ENCODE results near the gene ZDHHC18.
"Not testable (repeated sequence)": the region's sequence is repeated elsewhere in the genome, so short reads cannot be mapped to it uniquely, and the experiment has no call there.

The ZDHHC18 gene

DNA sequence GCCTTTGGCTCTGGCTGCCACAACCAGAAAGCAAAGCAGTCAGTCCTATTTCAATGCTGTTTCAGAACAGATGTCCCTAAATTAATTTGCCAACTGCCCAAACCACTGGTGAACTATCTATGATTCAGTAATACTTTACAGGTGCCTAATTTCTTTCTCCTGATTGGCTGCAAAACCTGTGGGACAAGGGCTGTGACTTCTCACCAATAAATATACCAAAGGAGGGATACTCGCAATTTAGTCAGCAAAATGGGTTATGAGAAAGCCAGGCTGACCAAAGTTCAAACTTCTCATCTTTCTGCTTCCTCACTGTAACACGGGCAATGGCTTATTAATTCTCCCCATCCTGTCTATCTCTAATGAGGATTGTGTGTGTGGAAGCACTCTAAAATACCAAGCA lies 50.8 kb downstream of the ZDHHC18 start:
- Histone ChIP-seq H3K9me3 (replicated peaks; ENCODE audit: insufficient read depth, low read length) (no peaks in the 10 kb centered on the region), H3K27me3 (replicated peaks; ENCODE audit: insufficient read depth, low read length) (no peaks in the 10 kb centered on the region), H3K36me3 (replicated peaks; ENCODE audit: insufficient read depth, low read length) (no peaks in the 10 kb centered on the region), H3K27ac (ENCODE audit: low read length) (no peak overlapping the region), H4K20me1 (ENCODE audit: insufficient read depth, low read length) (no peaks in the 10 kb centered on the region), H3F3A (ENCODE audit: insufficient read depth, low read length) (peaks cover 6% of the 10 kb centered on the region), H3K4me1 (ENCODE audit: low read length) (no peaks in the 10 kb centered on the region), H3K9ac (ENCODE audit: low read length) (no peak overlapping the region), H2AFZ (ENCODE audit: low read length) (no peak overlapping the region), H3K4me3 (ENCODE audit: low read length) (no peak overlapping the region), H3K9me2 (replicated peaks; ENCODE audit: insufficient read depth, low read length) (no peaks in the 10 kb centered on the region), H3K4me2 (ENCODE audit: low read depth, low read length) (no peak overlapping the region), H3K79me2 (ENCODE audit: low read length) (no peaks in the 10 kb centered on the region)
- no peak for TF ChIP-seq EZH2 (optimal IDR thresholded peaks at IDR 0.05; ENCODE audit: low read depth, low read length)
- no peak for TF ChIP-seq EZH2phosphoT487 (IDR thresholded peaks at IDR 0.05; ENCODE audit: low read length)
- TF ChIP-seq, protein P1, sequence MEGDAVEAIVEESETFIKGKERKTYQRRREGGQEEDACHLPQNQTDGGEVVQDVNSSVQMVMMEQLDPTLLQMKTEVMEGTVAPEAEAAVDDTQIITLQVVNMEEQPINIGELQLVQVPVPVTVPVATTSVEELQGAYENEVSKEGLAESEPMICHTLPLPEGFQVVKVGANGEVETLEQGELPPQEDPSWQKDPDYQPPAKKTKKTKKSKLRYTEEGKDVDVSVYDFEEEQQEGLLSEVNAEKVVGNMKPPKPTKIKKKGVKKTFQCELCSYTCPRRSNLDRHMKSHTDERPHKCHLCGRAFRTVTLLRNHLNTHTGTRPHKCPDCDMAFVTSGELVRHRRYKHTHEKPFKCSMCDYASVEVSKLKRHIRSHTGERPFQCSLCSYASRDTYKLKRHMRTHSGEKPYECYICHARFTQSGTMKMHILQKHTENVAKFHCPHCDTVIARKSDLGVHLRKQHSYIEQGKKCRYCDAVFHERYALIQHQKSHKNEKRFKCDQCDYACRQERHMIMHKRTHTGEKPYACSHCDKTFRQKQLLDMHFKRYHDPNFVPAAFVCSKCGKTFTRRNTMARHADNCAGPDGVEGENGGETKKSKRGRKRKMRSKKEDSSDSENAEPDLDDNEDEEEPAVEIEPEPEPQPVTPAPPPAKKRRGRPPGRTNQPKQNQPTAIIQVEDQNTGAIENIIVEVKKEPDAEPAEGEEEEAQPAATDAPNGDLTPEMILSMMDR (IDR thresholded peaks at IDR 0.05; ENCODE audit: low read length), result no peak
- no peak for DNase-seq

DNA sequence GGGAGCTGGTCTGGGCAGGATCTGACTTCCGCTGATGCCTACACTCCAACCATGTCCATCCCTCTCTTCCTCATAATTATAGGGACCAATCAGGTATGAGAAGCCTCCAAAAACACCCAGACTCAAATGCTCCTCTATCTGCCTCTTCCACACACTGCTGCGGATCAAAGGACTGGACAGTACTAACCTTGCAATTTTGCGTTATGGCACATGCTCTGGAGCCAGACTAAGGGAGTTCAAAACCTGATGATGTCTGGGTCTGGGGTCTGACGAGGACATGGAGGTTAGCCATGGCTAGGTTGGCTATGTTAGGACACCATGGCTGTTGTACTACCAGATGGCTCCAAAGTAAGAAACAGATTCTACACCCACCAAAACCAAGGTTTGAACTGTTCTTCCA lies 53.3 kb downstream of the ZDHHC18 start:
- Histone ChIP-seq H3K9me2 (replicated peaks; ENCODE audit: insufficient read depth, low read length) (no peaks in the 10 kb centered on the region), H3K9ac (ENCODE audit: low read length) (no peak overlapping the region), H3K27me3 (replicated peaks; ENCODE audit: insufficient read depth, low read length) (no peaks in the 10 kb centered on the region), H2AFZ (ENCODE audit: low read length) (no peak overlapping the region), H3K4me1 (ENCODE audit: low read length) (no peaks in the 10 kb centered on the region), H3K79me2 (ENCODE audit: low read length) (0 out of 2 replicates have a peak, but pooled peaks cover 2% of the 10 kb centered on the region), H3K4me2 (ENCODE audit: low read depth, low read length) (no peak overlapping the region), H3K36me3 (replicated peaks; ENCODE audit: insufficient read depth, low read length) (peaks cover 6% of the 10 kb centered on the region; the same call in 1 of the 2 replicates), H3K27ac (ENCODE audit: low read length) (no peak overlapping the region), H3F3A (ENCODE audit: insufficient read depth, low read length) (peaks cover 6% of the 10 kb centered on the region), H4K20me1 (ENCODE audit: insufficient read depth, low read length) (no peaks in the 10 kb centered on the region), H3K9me3 (replicated peaks; ENCODE audit: insufficient read depth, low read length) (no peaks in the 10 kb centered on the region), H3K4me3 (ENCODE audit: low read length) (no peak overlapping the region)
- DNase-seq, result no peak
- TF ChIP-seq EZH2 (optimal IDR thresholded peaks at IDR 0.05; ENCODE audit: low read depth, low read length) (no peak), EZH2phosphoT487 (IDR thresholded peaks at IDR 0.05; ENCODE audit: low read length) (no peak)
- TF ChIP-seq, protein P1 (IDR thresholded peaks at IDR 0.05; ENCODE audit: low read length), result no peak

DNA sequence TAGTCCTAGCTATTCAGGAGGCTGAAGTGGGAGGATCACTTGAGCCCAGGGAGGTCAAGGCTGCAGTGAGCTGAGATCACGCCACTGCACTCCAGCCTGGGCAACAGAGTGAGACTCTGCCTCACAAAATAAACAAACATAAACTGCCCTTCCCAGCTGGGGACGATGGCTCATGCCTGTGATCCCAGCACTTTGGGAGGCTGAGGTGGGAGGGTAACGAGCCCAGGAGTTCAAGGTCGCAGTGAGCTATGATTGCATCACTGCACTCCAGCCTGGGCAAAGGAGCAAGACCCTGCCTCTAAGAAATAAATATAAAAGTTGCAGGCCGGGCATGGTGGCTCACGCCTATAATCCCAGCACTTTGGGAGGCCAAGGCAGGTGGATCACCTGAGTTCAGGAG lies 55.1 kb downstream of the ZDHHC18 start:
- not testable (repeated sequence) for H2AFZ ChIP-seq (ENCODE audit: low read length); H3K4me2 ChIP-seq (ENCODE audit: low read depth, low read length); H4K20me1 ChIP-seq (ENCODE audit: insufficient read depth, low read length); H3K9me3 ChIP-seq (replicated peaks; ENCODE audit: insufficient read depth, low read length); H3K4me1 ChIP-seq (ENCODE audit: low read length); H3K9ac ChIP-seq (ENCODE audit: low read length); H3K36me3 ChIP-seq (replicated peaks; ENCODE audit: insufficient read depth, low read length); H3K4me3 ChIP-seq (ENCODE audit: low read length); H3K79me2 ChIP-seq (ENCODE audit: low read length); H3K27ac ChIP-seq (ENCODE audit: low read length); H3K27me3 ChIP-seq (replicated peaks; ENCODE audit: insufficient read depth, low read length); H3K9me2 ChIP-seq (replicated peaks; ENCODE audit: insufficient read depth, low read length); H3F3A ChIP-seq (ENCODE audit: insufficient read depth, low read length); DNase-seq

DNA sequence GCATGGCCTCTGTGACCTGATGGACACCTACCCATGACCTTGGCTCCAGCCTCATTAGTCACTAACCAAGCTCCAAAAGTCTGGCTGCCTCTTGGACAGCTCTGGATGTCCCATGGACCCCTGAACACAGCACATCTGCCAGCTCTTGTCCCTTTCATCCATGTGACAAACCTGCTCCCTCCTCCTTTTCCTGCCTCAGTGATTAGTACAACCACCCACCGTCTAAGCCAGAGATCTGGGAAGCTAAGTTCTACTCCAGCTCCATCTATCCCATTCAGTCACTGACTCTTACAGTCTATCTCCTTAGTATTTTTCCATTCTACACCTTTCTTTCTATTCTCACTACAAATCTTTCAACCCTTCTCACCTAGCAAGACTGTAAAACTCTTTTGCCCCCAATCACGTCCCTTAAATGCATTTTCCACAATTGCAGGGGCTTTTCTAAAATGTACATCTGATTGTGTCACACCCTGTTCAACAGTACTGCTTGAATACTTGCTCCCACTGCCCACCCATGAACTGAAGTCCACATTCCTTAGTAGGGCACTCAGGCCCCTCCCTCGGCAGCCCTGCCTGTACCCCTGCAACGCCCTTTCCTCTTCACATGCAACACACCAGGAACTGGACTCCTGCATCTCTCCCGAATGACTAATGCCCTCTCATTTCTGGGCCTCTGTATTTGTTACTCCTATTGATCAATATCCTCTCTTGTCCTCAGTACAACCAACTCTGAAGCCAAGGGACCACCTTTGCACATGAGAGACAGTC lies 56.4 kb downstream of the ZDHHC18 start:
- no peak for DNase-seq
- Histone ChIP-seq H3K27me3 (replicated peaks; ENCODE audit: insufficient read depth, low read length) (no peaks in the 10 kb centered on the region), H3K4me2 (ENCODE audit: low read depth, low read length) (no peak overlapping the region), H3K9ac (ENCODE audit: low read length) (no peak overlapping the region), H3K4me3 (ENCODE audit: low read length) (no peak overlapping the region), H3K9me3 (replicated peaks; ENCODE audit: insufficient read depth, low read length) (no peaks in the 10 kb centered on the region), H3K79me2 (ENCODE audit: low read length) (peaks cover 9% of the 10 kb centered on the region), H3K36me3 (replicated peaks; ENCODE audit: insufficient read depth, low read length) (peaks cover 10% of the 10 kb centered on the region; the same call in 1 of the 2 replicates), H3K9me2 (replicated peaks; ENCODE audit: insufficient read depth, low read length) (no peaks in the 10 kb centered on the region), H4K20me1 (ENCODE audit: insufficient read depth, low read length) (no peaks in the 10 kb centered on the region), H2AFZ (ENCODE audit: low read length) (no peak overlapping the region), H3K27ac (ENCODE audit: low read length) (no peak overlapping the region), H3F3A (ENCODE audit: insufficient read depth, low read length) (peaks cover 6% of the 10 kb centered on the region; the same call in 1 of the 2 replicates), H3K4me1 (ENCODE audit: low read length) (no peaks in the 10 kb centered on the region)
- TF ChIP-seq EZH2phosphoT487 (IDR thresholded peaks at IDR 0.05; ENCODE audit: low read length) (no peak), EZH2 (optimal IDR thresholded peaks at IDR 0.05; ENCODE audit: low read depth, low read length) (no peak)
- TF ChIP-seq, protein P1 (IDR thresholded peaks at IDR 0.05; ENCODE audit: low read length), result no peak
